Fibroblast of skin of scalp (primary cell): ENCODE data around the gene TAC4. TPM values are rescaled to one million over a fixed set of nuclear protein-coding genes. Genes with fewer than 3 reads are reported as not detected.

Source experiments
- DNase-seq: peaks from one replicate; pipeline ENCODE4 v3.0.0-alpha.2; 2013
- polyA plus RNA-seq, 2 experiments: library from polyadenylated mRNA; unstranded; fragments of 120-200 nt; gene quantifications; one replicate each; pipeline ENCODE4 v1.2.1, GENCODE V29; 2013; ENCODE audit not compliant: insufficient read length in 2 of 2

The TAC4 gene, protein sequence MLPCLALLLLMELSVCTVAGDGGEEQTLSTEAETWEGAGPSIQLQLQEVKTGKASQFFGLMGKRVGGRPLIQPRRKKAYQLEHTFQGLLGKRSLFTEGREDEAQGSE
- polyA plus RNA-seq (2013, experiment 1 of 2; ENCODE audit: insufficient read length) = not detected
- 0.63 TPM for polyA plus RNA-seq (2013, experiment 2 of 2; ENCODE audit: insufficient read length)

GRCh38 chr17:49848019-49848473 lies at the start of gene TAC4:
TSS of gene TAC4 (minus strand) at chr17:49848069. CDS start at chr17:49848017, 52 bp downstream.
- DNase-seq = no peak

DNA sequence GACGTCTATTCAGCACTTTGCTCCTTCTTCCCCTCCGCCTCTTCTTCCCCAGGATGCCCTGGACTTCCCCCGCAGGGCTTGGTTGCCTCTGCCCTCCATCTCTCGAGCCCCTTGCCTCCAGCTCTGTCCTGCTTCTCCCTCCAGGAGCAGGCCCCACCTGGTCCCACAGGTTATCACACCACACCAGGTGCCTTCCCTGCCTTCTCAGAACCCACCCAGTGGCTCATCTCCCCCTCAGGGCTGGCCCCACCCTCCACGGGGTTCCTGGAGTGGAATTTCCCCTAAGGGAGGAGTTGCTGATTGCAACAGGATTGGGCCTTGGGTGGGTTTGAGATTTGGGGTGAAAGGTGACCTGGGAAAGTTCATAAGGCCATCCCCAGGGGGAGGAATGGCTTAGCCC lies 49.0 kb upstream of the TAC4 start:
- DNase-seq = no peak

GRCh38 chr17:49896222-49896621 lies 48.4 kb upstream of the TAC4 start:
- DNase-seq = no peak

- no peak for DNase-seq
These were observed 47.9 kb upstream of the TAC4 start for GRCh38 chr17:49895812-49896211.

DNA sequence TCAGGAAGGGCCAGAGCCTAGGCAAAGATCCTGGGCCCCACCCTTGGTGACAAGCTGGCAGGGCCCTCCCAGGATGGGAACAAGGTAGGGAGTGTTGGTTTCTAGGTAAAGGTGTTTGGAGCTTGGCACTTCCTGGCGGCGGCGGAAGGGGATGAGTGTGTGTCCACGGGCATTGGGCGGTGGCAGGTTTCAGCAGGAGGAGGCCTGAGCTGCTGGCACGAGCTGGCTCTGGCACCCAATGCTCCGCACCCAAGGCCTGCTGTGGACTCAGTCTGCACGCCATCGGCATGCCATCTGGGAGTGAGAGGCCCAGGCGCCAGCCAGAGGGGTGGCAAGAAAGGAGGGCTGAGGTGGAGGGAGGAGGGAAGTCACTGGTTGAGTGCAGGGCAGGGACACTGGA lies 46.9 kb upstream of the TAC4 start:
- DNase-seq = no peak

GRCh38 chr17:49891694-49892389 lies 44.0 kb upstream of the TAC4 start:
- no peak for DNase-seq

DNA sequence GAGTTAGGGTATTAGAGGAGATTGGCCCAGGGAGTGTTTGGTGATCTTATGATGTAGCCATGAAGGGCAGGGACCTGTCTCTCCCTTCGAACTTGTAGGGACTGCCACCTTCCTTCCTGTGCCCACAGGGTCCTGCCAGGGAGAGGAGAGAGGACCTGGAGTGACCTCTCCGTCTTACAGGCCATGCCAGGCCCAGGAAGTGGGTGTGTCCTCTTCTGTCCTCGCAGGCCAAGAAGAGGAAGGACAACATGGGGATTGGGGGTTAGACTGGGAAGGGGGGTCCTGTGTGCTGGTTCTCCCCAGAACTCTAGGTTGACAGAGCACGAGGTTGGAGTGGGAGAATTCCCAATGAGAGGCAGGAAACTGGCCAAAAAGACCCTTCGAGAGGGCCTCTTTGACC lies 43.4 kb upstream of the TAC4 start:
- DNase-seq = no peak

GRCh38 chr17:49890852-49891251 lies 43.0 kb upstream of the TAC4 start:
- no peak for DNase-seq

GRCh38 chr17:49890077-49890821 lies 42.4 kb upstream of the TAC4 start:
- no peak for DNase-seq

GRCh38 chr17:49889500-49889899 lies 41.6 kb upstream of the TAC4 start:
- no peak for DNase-seq

- DNase-seq = no peak
These were observed 40.0 kb upstream of the TAC4 start for GRCh38 chr17:49887744-49888360.

- peak; percentile 62 for DNase-seq
These were observed 39.3 kb upstream of the TAC4 start for GRCh38 chr17:49887086-49887743.

DNA sequence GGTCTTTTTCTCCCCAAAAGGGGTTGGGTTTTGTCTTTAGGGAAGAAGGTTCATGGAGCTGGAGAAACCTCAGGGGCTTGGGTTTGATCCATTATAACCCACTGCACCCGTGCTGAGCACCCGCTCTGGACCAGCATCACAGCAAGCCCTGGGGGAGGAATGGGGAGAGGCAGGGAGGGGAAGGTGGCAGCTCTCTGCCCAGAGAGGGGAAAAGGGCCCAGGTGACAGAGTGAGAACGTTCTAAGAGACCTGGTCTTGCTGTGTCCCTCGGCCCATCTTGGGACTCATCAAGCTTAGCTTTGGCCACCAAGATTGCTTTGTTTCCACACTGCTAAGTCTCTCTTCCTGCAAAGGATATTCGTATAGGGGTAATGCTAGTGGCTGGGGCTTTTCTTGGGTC lies 38.2 kb upstream of the TAC4 start:
- DNase-seq = no peak

GRCh38 chr17:49882434-49882833 lies 34.6 kb upstream of the TAC4 start:
- no peak for DNase-seq

DNA sequence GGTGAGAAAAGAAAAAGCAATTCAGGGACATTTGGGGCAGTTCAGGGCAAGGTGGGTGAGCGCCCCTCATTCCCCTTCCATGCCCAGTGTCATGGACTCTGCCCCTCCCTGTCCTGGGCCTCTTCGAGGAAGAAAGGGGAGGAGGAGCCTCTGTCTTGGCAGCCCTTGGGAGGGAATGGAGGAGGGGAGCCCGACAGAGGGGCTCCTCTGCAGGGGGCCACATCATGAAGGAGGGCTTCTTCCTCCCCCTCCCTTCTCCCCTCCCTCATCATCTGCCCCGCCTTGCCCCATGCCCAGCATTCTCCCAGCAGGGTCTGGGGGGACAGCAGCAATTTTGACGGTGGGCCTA lies 33.2 kb upstream of the TAC4 start:
- no peak for DNase-seq

DNA sequence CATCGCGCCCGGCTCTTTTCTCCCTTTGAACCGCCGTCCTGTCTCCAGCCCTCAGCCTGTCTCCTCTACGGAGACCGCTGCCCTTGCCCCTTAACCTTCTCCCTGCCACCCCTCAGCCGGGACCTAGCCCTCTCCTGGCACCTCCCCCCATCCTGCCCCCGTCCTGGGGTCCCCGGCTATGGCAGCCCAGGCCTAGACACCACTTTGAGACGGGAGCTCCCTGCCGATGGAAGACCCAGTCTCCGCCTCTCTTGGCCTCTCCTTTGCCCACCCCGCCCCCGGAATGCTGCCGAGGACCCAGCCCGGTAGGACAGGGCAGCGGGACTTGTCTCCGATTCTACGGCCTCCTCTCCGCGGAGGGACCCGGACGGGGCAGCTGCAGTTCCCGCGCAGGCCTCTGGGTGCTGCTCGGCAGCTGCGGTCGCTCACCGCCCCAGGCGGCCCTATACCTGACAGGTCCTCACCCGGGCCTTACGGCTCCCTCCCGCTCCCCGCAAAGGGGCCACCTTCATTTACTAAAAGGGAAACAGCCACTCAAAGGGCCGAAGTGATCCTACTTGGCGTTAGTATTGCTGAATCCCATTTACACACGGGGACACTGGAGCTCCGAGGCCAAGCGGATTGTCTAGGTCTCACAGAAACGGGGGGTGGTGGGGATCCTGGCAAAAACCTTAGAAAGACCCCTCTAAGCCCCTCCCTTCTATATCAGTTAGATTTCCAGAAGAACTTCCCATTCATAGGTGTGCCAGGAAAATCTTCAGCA lies 32.6 kb upstream of the TAC4 start:
- DNase-seq = peak; percentile 60

GRCh38 chr17:49878931-49879904 lies 31.3 kb upstream of the TAC4 start:
- no peak for DNase-seq

DNA sequence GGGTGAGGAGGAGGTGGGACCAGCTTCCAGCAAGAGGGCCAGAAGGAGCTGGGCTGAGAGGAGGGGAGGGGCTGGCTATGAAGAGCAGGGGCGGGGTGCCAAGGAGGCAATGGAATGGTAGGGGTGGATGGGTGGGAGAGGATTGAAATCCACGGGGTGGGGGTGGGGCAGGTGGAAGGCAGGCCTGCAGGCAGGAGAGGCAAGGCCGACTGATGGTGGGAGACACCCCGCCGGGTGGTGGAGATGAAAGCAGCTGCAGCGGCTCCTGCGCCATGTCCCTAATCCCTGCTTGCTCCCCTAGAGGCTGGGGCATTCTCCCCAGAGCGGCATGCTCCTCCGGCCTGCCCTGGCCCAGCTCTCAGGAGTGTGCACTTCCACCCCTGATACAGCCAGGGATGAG lies 27.8 kb upstream of the TAC4 start:
- no peak for DNase-seq

- DNase-seq = no peak
These were observed 27.0 kb upstream of the TAC4 start for GRCh38 chr17:49874911-49875310.

- DNase-seq = no peak
These were observed 26.1 kb upstream of the TAC4 start for GRCh38 chr17:49873926-49874325.

DNA sequence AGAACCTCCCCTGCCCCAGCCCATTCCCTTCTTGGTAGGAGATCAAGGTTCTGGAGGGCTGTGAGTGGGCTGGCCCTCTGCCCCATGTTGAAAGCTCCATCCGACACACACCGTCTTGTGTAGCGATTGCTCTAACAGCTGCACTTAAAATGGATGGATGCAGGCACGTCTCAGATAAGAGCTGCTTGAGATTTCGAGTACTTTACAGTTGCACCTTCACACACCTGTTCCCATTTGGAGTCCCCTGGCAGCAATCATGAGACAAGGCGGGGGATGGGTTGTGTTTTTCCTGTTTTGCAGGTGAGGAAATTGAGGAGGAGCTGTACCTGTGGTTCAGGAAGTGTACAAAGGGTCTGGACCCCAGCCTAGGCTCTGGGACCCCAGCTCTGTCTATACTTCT lies 25.6 kb upstream of the TAC4 start:
- no peak for DNase-seq
